ENCODE data around the gene HIVEP2.

HIVEP2 gene

DNA sequence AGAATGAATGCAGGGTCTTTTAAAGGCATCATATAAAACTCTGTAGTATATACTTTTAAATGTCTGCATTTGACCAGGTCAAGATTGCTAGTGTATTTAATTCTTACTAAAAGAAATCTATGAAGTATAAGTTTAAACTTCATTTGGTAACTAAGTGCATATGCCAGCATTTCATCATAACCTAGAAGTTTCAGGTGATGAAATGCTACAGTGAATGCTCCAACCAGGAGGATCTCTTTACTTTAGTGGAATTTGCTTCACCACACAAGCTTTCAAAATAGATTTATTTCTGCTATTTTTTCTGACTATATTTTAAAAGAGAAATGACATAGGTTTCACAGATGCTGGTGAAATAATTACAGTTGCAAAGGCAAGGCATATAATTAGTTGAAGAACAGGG is 141.9 kb downstream of the HIVEP2 start:
- H3K27me3 ChIP-seq (replicated peaks; ENCODE audit: control insufficient read depth, insufficient read depth, low read length, poor library complexity, severe bottlenecking), result no peaks in the 10 kb centered on the region

DNA sequence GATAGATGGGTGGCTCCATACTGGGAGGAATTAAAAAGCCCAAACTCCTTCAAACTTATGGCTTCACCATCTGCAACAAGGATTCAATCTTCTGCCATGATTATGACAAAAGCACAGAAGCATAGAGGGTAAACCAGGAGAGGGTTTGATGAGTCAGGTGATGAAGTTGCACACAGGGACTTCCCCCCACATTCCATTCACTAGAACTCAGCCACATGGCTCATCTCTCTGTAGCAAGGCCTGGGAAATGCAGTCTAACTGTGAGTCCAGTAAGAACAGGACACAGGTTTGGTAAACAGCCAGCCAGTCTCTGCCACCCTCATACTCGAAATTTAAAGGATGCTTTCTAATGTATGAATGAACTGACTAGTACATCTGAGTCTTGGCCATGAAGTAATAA is 142.9 kb downstream of the HIVEP2 start:
- Histone ChIP-seq H3K4me1 (ENCODE audit: control insufficient read depth, insufficient read depth, low read length, poor library complexity, severe bottlenecking) (peaks cover 18% of the 10 kb centered on the region), H3K27me3 (replicated peaks; ENCODE audit: control insufficient read depth, insufficient read depth, low read length, poor library complexity, severe bottlenecking) (no peaks in the 10 kb centered on the region), H3K36me3 (ENCODE audit: control insufficient read depth, insufficient read depth, low read length) (no peaks in the 10 kb centered on the region), H3K27ac (ENCODE audit: insufficient read depth, low read length, poor library complexity, severe bottlenecking) (peak overlapping the region; percentile 6), H3K4me3 (ENCODE audit: insufficient read depth, low read depth, low read length, poor library complexity, severe bottlenecking) (no peak overlapping the region), H3K9me3 (ENCODE audit: control insufficient read depth, low read length) (no peaks in the 10 kb centered on the region)
- DNase-seq, result no peak

More for the DNA sequence above, 141.9 kb downstream of the HIVEP2 start:
- Histone ChIP-seq H3K9me3 (ENCODE audit: control insufficient read depth, low read length) (no peaks in the 10 kb centered on the region), H3K36me3 (ENCODE audit: control insufficient read depth, insufficient read depth, low read length) (no peaks in the 10 kb centered on the region), H3K4me3 (ENCODE audit: insufficient read depth, low read depth, low read length, poor library complexity, severe bottlenecking) (no peak overlapping the region), H3K4me1 (ENCODE audit: control insufficient read depth, insufficient read depth, low read length, poor library complexity, severe bottlenecking) (peaks cover 18% of the 10 kb centered on the region), H3K27ac (ENCODE audit: insufficient read depth, low read length, poor library complexity, severe bottlenecking) (no peak overlapping the region)
- no peak for DNase-seq

DNA sequence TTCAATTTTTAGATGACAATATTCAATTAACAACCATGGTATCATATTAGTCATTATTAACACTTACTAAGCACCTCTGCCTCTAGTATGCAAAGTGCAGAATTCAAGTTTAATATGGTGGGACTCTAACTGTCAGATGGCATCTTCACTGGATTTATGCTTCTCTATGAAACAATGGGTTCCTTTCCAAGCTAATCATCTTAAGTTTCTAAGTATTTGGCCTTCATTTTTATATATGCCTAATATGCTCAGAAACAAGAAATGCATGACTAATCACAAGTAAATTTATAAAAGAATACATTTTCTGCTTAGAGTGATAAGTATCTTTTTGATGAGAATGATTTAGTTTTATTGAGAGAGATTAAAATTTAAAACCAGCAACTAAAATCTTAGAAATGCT is 144.7 kb downstream of the HIVEP2 start:
- Histone ChIP-seq H3K4me1 (ENCODE audit: control insufficient read depth, insufficient read depth, low read length, poor library complexity, severe bottlenecking) (peaks cover 18% of the 10 kb centered on the region), H3K27me3 (replicated peaks; ENCODE audit: control insufficient read depth, insufficient read depth, low read length, poor library complexity, severe bottlenecking) (no peaks in the 10 kb centered on the region), H3K27ac (ENCODE audit: insufficient read depth, low read length, poor library complexity, severe bottlenecking) (no peak overlapping the region), H3K4me3 (ENCODE audit: insufficient read depth, low read depth, low read length, poor library complexity, severe bottlenecking) (no peak overlapping the region), H3K36me3 (ENCODE audit: control insufficient read depth, insufficient read depth, low read length) (no peaks in the 10 kb centered on the region), H3K9me3 (ENCODE audit: control insufficient read depth, low read length) (no peaks in the 10 kb centered on the region)
- DNase-seq, result no peak

DNA sequence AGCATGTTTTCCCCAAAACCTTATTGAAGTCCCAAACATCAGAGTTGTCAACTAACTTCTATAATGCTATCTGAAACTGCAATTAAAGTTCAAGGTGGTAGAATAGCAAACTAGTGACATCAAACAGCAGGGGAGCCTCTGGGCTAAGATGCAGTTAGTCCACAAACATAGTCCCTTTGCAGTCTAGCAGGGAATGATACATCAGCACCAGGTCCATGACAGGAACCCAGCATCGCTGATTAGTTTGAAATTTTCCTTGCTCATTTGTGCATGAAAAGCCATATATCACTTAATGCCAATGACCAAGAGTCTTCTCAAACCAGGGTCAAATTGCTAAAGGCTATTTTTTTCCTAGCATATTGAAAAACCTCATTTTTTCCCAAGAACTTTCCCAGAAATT is 145.3 kb downstream of the HIVEP2 start:
- Histone ChIP-seq H3K27me3 (replicated peaks; ENCODE audit: control insufficient read depth, insufficient read depth, low read length, poor library complexity, severe bottlenecking) (no peaks in the 10 kb centered on the region), H3K4me3 (ENCODE audit: insufficient read depth, low read depth, low read length, poor library complexity, severe bottlenecking) (no peak overlapping the region), H3K27ac (ENCODE audit: insufficient read depth, low read length, poor library complexity, severe bottlenecking) (no peak overlapping the region), H3K36me3 (ENCODE audit: control insufficient read depth, insufficient read depth, low read length) (no peaks in the 10 kb centered on the region), H3K4me1 (ENCODE audit: control insufficient read depth, insufficient read depth, low read length, poor library complexity, severe bottlenecking) (peaks cover 18% of the 10 kb centered on the region), H3K9me3 (ENCODE audit: control insufficient read depth, low read length) (no peaks in the 10 kb centered on the region)
- no peak for DNase-seq

DNA sequence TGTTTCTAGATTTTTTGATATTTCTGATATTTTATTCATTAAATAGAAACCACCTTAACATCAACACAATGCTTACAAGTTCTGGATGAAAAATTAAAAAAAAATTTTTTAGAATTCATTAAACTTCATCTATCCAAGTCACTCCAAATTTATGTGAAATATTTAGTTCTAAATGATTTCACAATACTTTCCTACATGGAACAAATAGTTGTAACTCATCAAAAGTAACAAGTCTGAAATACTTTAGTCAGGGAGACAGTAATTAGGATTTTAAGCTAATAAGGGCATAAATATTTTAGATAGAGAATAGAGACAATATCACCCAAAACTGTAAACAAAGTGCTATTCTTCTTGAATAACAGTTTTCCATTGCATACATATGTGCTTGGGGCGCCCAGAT is 147.8 kb downstream of the HIVEP2 start:
- no peaks in the 10 kb centered on the region for H3K27me3 ChIP-seq (replicated peaks; ENCODE audit: control insufficient read depth, insufficient read depth, low read length, poor library complexity, severe bottlenecking)
- no peak overlapping the region for H3K4me3 ChIP-seq (ENCODE audit: insufficient read depth, low read depth, low read length, poor library complexity, severe bottlenecking)
- DNase-seq, result no peak
- H3K9me3 ChIP-seq (ENCODE audit: control insufficient read depth, low read length), result no peaks in the 10 kb centered on the region
- no peak overlapping the region for H3K27ac ChIP-seq (ENCODE audit: insufficient read depth, low read length, poor library complexity, severe bottlenecking)
- peaks cover 8% of the 10 kb centered on the region for H3K4me1 ChIP-seq (ENCODE audit: control insufficient read depth, insufficient read depth, low read length, poor library complexity, severe bottlenecking)
- H3K36me3 ChIP-seq (ENCODE audit: control insufficient read depth, insufficient read depth, low read length), result no peaks in the 10 kb centered on the region

DNA sequence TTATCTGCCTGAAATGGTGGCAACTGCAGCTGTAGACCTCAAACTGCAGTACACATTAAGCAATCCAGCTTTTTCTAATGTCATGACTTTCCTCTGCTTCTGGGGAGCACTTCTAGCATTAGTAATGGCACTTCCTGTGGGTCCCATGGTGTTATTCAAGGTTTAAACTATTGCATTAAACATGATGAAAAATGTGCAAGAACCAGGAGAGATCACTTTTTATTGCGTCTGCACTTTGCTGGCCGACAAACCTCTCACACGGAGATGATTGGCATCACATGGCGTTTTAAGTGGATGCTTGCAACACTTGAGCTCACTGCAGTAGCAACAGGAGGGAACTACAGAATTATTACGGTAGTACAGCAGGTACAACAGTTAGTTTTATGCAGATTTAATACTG is 148.4 kb downstream of the HIVEP2 start:
- H3K4me1 ChIP-seq (ENCODE audit: control insufficient read depth, insufficient read depth, low read length, poor library complexity, severe bottlenecking), result peaks cover 3% of the 10 kb centered on the region
- no peak for DNase-seq
- H3K27me3 ChIP-seq (replicated peaks; ENCODE audit: control insufficient read depth, insufficient read depth, low read length, poor library complexity, severe bottlenecking), result no peaks in the 10 kb centered on the region
- no peak overlapping the region for H3K4me3 ChIP-seq (ENCODE audit: insufficient read depth, low read depth, low read length, poor library complexity, severe bottlenecking)
- H3K27ac ChIP-seq (ENCODE audit: insufficient read depth, low read length, poor library complexity, severe bottlenecking), result no peak overlapping the region
- H3K36me3 ChIP-seq (ENCODE audit: control insufficient read depth, insufficient read depth, low read length), result no peaks in the 10 kb centered on the region
- H3K9me3 ChIP-seq (ENCODE audit: control insufficient read depth, low read length), result no peaks in the 10 kb centered on the region

DNA sequence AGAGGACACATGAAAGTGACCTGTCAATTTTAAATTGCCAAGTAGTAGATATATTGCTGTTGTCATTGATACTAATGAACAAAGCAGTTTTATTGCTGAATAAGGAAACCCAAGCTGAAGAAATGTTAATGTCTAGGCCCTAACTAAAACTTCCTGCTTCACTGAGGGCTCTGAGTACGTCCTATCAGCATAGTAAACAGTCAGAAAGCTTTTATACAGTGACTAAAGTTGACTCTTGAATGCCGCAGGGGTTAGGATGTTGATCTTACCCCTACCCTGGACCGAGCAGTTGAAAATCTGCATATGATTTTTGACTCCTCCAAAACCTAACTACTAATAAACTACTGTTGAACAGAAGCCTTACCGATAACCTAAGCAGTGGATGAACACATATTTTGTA is 149.0 kb downstream of the HIVEP2 start:
- no peak for DNase-seq
- no peaks in the 10 kb centered on the region for H3K27me3 ChIP-seq (replicated peaks; ENCODE audit: control insufficient read depth, insufficient read depth, low read length, poor library complexity, severe bottlenecking)
- H3K36me3 ChIP-seq (ENCODE audit: control insufficient read depth, insufficient read depth, low read length), result no peaks in the 10 kb centered on the region
- peaks cover 3% of the 10 kb centered on the region for H3K4me1 ChIP-seq (ENCODE audit: control insufficient read depth, insufficient read depth, low read length, poor library complexity, severe bottlenecking)
- no peak overlapping the region for H3K27ac ChIP-seq (ENCODE audit: insufficient read depth, low read length, poor library complexity, severe bottlenecking)
- H3K4me3 ChIP-seq (ENCODE audit: insufficient read depth, low read depth, low read length, poor library complexity, severe bottlenecking), result no peak overlapping the region
- H3K9me3 ChIP-seq (ENCODE audit: control insufficient read depth, low read length), result no peaks in the 10 kb centered on the region

DNA sequence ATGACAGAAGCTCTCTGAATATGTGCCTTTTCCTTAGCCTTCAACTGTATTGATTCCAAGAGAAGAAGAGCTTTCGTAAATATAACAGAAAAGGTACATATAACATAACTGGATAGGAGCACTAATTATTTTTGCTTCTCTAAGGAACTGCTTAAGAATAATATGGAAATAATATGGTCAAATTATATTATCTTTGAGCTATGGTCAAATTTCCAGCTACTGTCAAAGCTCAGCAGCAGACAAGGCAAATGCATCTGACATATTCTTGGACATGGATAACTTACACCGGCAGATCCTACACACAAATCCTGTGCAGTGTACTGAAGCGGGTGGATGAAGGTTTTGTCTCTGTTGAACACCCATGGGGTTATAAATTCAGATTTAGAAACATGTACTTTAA is 150.6 kb downstream of the HIVEP2 start:
- no peak overlapping the region for H3K27ac ChIP-seq (ENCODE audit: insufficient read depth, low read length, poor library complexity, severe bottlenecking)
- H3K4me1 ChIP-seq (ENCODE audit: control insufficient read depth, insufficient read depth, low read length, poor library complexity, severe bottlenecking), result no peaks in the 10 kb centered on the region
- no peaks in the 10 kb centered on the region for H3K27me3 ChIP-seq (replicated peaks; ENCODE audit: control insufficient read depth, insufficient read depth, low read length, poor library complexity, severe bottlenecking)
- H3K9me3 ChIP-seq (ENCODE audit: control insufficient read depth, low read length), result no peaks in the 10 kb centered on the region
- H3K36me3 ChIP-seq (ENCODE audit: control insufficient read depth, insufficient read depth, low read length), result no peaks in the 10 kb centered on the region
- H3K4me3 ChIP-seq (ENCODE audit: insufficient read depth, low read depth, low read length, poor library complexity, severe bottlenecking), result no peak overlapping the region
- no peak for DNase-seq

DNA sequence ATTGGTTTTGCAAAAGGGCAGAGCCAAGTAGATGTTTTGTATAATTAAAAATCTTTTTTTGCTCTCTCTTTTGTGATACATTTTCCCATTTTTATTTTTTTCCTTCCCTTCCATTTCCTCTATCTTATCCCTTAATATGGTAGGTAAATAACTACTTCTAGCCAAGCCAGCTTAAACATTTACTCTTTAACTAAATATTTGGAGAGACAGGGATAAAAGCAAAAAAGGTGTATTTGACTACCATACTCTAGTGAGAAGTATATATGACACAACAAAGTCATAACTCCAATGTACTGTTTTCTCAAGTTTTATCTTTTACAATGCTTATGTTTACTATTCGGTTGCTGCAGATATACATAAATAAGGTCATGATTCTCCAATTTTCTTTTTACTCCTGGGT is 154.7 kb downstream of the HIVEP2 start:
- H3K27ac ChIP-seq (ENCODE audit: insufficient read depth, low read length, poor library complexity, severe bottlenecking), result no peak overlapping the region
- H3K4me3 ChIP-seq (ENCODE audit: insufficient read depth, low read depth, low read length, poor library complexity, severe bottlenecking), result no peak overlapping the region
- no peaks in the 10 kb centered on the region for H3K27me3 ChIP-seq (replicated peaks; ENCODE audit: control insufficient read depth, insufficient read depth, low read length, poor library complexity, severe bottlenecking)
- no peak for DNase-seq
- peaks cover 4% of the 10 kb centered on the region for H3K4me1 ChIP-seq (ENCODE audit: control insufficient read depth, insufficient read depth, low read length, poor library complexity, severe bottlenecking)
- no peaks in the 10 kb centered on the region for H3K36me3 ChIP-seq (ENCODE audit: control insufficient read depth, insufficient read depth, low read length)
- H3K9me3 ChIP-seq (ENCODE audit: control insufficient read depth, low read length), result no peaks in the 10 kb centered on the region

DNA sequence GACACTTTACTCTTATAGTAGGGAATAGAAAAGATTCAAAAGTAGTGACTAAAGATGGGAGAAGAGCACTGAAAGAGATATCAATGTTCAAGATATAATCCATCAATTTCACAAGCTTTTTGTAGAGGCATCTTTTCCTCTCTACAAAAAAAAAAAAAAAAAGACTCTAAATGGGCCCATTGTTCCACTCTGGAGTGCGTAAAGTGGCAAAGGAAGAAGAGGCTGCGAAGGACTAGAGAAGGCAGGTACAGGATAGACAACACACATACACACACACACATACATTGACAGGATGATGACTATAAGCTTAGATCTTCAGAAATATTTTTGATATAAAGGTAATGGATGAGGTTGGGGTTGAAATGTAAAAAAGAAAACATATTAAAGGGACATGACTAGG is 157.6 kb downstream of the HIVEP2 start:
- H3K9me3 ChIP-seq (ENCODE audit: control insufficient read depth, low read length), result no peaks in the 10 kb centered on the region
- H3K4me3 ChIP-seq (ENCODE audit: insufficient read depth, low read depth, low read length, poor library complexity, severe bottlenecking), result no peak overlapping the region
- no peaks in the 10 kb centered on the region for H3K27me3 ChIP-seq (replicated peaks; ENCODE audit: control insufficient read depth, insufficient read depth, low read length, poor library complexity, severe bottlenecking)
- H3K36me3 ChIP-seq (ENCODE audit: control insufficient read depth, insufficient read depth, low read length), result peaks cover 1% of the 10 kb centered on the region
- DNase-seq, result no peak
- H3K27ac ChIP-seq (ENCODE audit: insufficient read depth, low read length, poor library complexity, severe bottlenecking), result no peak overlapping the region
- H3K4me1 ChIP-seq (ENCODE audit: control insufficient read depth, insufficient read depth, low read length, poor library complexity, severe bottlenecking), result peaks cover 6% of the 10 kb centered on the region

DNA sequence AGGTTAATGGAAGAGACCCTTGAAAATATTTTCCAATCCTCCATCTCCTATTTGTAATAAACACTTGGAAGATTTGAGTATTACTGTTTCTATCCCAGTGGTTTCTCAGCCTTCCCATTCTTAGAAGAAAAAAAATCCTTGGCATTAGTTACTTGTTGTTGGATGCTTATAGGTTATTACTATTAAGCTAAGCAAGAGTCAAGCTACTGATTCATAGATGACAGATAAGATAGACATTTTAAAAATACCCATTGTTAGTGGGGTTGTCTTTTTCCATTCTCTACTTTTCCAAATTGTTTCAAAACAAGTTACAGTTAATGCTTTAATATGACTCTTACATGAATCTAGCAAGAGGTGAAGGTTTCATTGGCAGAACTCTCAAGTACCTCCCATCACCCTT is 158.5 kb downstream of the HIVEP2 start:
- no peaks in the 10 kb centered on the region for H3K27me3 ChIP-seq (replicated peaks; ENCODE audit: control insufficient read depth, insufficient read depth, low read length, poor library complexity, severe bottlenecking)
- H3K4me3 ChIP-seq (ENCODE audit: insufficient read depth, low read depth, low read length, poor library complexity, severe bottlenecking), result no peak overlapping the region
- no peaks in the 10 kb centered on the region for H3K9me3 ChIP-seq (ENCODE audit: control insufficient read depth, low read length)
- H3K27ac ChIP-seq (ENCODE audit: insufficient read depth, low read length, poor library complexity, severe bottlenecking), result no peak overlapping the region
- DNase-seq, result no peak
- H3K4me1 ChIP-seq (ENCODE audit: control insufficient read depth, insufficient read depth, low read length, poor library complexity, severe bottlenecking), result peaks cover 6% of the 10 kb centered on the region
- peaks cover 9% of the 10 kb centered on the region for H3K36me3 ChIP-seq (ENCODE audit: control insufficient read depth, insufficient read depth, low read length)

Measured in effector memory CD4-positive, alpha-beta T cell (primary cell).